NCI-H510A (cell line): ENCODE measurements around the gene HMGCL.
A peak's percentile ranks its signal among the peaks of the same experiment; 100 is the strongest.
"Not testable (repeated sequence)": the region's sequence is repeated elsewhere in the genome, so short reads cannot be mapped to it uniquely, and the experiment has no call there.

Experiments used
- DNase-seq: peaks from one replicate; lab custom pipeline; 2025; lab: John Stamatoyannopoulos, UW

HMGCL gene

DNA sequence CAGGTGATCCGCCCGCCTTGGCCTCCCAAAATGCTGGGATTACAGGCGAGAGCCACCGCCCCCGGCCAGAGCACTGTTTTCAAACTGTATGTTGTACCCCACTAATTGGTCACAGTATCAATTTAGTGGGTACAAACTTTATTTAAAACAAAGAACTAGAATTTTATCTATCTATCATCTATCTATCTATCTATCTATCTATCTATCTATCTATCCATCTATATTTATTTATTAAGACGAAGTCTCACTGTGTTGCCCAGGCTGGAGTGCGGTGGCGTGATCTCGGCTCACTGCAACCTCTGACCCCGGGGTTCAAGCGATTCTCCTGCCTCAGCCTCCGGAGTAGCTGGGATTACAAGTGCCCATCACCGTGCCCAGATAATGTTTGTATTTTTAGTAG is 1.4 kb upstream of the HMGCL start:
- DNase-seq, result not testable (repeated sequence)

DNA sequence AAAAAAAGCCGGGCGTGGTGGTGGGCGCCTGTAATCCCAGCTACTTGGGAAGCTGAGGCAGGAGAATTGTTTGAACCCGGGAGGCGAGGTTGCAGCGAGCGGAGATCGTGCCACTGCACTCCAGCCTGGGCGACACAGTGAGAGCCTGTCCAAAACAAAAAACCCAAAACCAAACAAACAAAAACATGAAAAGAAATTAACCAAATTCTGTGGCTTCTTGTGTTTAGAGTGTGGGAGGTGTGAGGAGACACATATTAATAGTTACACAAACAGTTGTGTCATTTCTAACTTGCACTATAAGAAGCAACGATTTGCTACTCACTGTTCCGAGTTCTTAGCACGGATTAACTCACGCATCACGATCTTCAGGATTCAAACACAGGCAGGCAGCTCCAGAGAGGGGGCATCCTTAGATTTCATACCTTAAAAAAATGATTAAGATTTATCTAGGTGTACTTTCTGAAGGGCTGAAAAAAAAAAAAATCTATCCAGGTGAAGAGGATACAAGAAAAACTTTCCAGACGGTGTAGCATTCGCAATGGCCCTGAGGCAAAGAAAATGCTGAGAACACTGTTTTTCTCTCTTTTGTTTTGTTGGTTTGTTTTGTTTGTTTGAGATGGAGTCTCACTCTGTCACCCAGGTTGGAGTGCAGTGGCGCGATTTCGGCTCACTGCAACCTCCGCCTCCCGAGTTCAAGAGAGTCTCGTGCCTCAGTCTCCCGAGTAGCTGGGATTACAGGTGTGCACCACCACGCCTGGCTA is 713 bp upstream of the HMGCL start:
- no peak for DNase-seq

- no peak for DNase-seq
These were observed 536 bp downstream of the HMGCL start for GRCh38 chr1:23824711-23825075.

DNA sequence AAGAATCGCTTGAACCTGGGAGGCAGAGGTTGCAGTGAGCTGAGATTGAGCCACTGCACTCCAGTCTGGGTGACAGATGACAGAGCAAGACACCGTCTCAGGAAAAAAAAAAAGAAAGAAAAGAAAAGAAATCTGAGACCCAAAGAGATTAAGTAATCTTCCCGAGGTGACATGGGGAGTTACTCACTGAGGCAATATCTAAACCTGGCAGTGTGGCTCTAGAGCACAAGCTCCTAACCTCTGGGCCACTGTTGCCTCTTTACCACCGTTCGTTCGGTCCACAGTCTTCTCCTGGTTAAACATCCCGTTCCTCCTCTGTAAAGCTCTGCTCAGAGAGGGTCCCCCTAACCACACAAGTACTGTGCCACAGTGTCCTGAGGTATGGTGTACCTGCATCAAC is 1.5 kb downstream of the HMGCL start:
- DNase-seq, result no peak

GRCh38 chr1:23817633-23818032 is 7.6 kb downstream of the HMGCL start:
- no peak for DNase-seq

GRCh38 chr1:23816906-23817305 is 8.3 kb downstream of the HMGCL start:
- DNase-seq, result no peak

DNA sequence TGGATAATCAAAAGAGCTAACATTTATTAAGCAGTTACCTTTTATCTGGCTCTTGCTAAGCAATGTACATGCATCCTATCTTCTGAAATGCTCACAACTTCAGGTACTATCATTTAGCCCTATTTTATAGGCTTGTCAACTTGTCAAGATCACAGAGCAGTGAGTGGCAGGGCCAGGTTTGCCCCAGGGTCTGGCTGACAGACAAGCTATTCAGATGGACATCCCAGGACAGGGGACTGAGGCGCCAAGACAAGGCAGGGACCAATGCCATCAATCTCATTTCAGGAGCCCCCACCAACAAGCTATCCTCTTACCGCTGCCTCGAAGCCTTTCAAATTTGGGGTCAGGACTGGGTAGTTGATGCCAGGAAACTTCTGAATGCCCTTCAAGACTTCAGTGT is 8.9 kb downstream of the HMGCL start:
- DNase-seq, result no peak

GRCh38 chr1:23814016-23814415 is 11.2 kb downstream of the HMGCL start:
- no peak for DNase-seq

DNA sequence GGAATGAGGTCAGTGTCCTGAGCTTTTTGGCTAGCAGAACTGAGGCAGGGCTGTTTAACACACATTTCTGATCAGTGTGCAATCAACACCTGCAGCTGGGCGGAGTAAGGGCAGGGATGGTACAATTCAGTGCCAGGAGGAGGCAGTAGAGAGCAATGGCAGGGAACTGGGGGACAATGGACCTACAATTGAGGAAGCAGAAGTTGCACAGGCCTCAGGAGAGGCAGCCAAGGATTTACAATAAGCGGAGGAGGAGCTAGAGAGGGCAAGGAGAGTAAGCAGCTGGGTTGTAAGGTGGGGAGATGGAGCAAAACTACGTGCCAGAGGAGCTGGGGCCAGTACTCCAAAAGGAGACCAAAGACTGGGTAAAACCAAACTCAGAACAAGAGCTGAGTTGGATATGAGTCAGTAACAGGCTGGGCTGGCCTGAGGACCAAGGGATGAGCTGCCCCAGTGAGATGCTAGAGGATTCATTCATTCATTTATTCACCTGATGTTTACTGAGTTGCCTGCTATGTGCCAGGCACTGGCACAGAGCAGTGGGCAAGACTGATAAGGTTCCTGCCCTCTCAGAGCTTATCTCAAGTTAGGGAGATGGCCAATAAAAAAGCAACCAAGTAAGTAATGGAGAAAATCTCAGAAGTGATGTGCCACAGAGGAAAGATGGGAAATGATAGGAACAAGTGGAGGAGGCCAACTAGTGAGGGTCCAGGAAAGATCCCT is 14.2 kb downstream of the HMGCL start:
- no peak for DNase-seq

- DNase-seq, result no peak
These were observed 15.5 kb downstream of the HMGCL start for GRCh38 chr1:23809751-23810171.

DNA sequence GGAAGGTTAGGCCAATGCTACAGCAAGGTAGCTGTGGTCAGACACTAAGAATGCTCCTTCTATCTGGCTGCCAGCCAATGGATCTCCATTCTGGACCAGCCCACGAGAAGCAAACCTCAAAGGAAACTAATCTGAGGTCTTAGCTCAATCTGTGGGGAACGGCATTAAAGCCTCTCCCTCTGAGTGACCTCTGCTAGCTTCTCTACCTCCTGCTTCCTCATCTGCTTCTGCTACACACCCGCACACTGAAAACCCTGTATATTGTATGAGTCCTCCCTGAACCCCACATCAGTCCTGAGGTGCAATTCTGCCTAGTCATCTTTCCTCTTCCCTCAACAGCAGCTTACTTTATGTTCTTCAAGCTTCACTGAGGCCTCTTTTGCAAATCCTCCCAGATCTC is 17.8 kb downstream of the HMGCL start:
- no peak for DNase-seq

- DNase-seq, result no peak
These were observed 18.9 kb downstream of the HMGCL start for GRCh38 chr1:23806280-23806679.

DNA sequence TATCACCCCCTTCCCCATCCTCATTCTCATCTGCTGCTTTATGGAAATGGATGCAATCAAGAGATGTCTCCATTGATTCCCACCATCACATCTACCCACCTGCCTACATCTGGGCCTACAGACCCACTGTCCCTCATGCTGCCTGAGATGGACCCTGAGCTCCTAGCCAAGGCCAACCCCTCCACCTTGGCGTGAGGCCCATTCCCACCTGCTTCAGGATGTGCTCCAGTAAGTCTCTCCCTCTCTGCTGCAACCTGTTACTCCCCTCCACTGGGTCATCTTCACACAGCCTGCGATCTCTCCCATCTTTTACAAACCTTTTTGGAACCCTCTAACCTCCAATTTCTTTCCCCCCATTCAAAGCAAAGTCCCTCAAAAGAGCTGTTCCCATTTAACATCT is 20.2 kb downstream of the HMGCL start:
- DNase-seq, result no peak

GRCh38 chr1:23804183-23804835 is 20.9 kb downstream of the HMGCL start:
- no peak for DNase-seq

- no peak for DNase-seq
These were observed 21.6 kb downstream of the HMGCL start for GRCh38 chr1:23803674-23804073.

- not testable (repeated sequence) for DNase-seq
These were observed 22.4 kb downstream of the HMGCL start for GRCh38 chr1:23802809-23803342.

DNA sequence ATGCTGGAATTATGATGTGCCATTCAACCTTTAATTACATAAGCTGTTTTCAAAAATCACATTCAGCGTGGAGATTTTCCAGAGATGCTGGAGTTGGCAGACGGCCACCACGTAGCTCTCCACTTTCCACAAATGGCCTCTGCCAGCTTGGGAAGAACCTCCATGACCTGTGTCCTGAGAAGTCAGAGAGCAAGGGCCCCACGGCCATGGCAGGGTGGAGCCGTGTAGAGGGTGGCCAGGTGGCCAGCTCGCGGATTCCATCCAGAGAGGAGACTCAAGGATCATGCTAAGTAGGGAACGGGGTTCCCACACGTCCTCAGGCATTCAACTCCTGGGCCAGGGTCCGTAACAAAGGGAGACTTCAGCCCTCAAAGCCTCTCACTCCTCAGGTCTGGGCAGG is 23.4 kb downstream of the HMGCL start:
- DNase-seq, result no peak

GRCh38 chr1:23801338-23801748 is 23.9 kb downstream of the HMGCL start:
- DNase-seq, result no peak

DNA sequence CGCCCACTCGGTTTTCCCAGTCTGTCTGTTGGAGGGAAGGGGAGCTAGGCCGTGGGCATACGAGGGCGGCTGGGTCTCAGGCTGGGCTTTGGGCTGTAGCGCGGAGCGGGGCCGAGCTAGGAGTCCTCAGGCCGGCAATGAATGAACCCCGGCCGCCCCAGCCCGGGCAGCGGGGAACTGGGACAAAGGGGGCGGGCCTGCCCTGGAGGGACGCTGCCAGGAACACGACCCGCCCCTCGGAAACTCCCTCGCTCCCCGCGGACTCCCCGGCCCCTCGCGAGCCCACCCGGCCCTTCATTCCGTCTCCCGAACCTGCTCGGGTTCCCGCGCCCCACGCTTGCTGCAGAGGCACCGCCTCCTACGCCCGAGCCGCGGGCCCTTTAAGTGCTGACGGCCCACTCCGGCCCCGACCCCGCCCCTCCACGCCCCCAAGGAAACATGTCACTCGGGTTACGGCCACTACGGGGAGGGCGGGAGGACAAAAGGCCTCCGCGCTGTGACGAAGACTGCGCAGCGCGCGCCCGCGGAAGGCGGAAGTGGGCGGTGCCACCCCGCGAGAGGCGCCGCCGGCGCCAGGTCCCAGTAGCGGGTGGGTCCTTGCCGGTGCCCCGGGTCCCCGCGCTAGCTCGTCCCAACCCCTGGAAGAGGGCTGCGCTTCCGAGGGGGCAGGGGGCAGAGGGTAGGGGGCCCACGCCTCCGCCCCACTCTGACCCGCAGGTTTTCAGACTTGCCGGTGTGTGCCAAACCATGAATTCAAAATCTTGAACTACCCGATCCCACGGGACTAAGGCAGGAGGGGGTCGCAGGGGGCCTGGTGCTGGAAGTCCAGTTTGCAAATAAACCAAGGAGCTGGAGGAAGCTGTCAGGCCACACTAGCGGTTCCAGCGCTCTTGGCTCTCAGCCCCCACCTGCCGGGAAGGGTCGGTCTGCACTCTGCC is 24.6 kb downstream of the HMGCL start, which contains the start of gene GALE:
Gene GALE, minus strand, starts transcription at position 355 of the 938 bp plus-strand sequence. CDS start 1,747 bp downstream, outside the sequence.
- DNase-seq, result peak; percentile 91

GRCh38 chr1:23799570-23800399 is 25.4 kb downstream of the HMGCL start:
- DNase-seq, result peak; percentile 70

GRCh38 chr1:23799255-23799569 is 26.0 kb downstream of the HMGCL start:
- DNase-seq, result no peak
